Body of pancreas (tissue), 4 donors: ENCODE measurements around the gene ATF6.

Experiments used
- CTCF ChIP-seq, 7 experiments: fragments of 450-650 bp in 4 of 7; fragments of 200-600 bp in 3 of 7; sonication (generic) in 3 of 7; IDR thresholded peaks; one replicate each; pipeline ENCODE4 v1.5.1; 2016 to 2019; ENCODE audit warnings: antibody characterized with exemption in 7 of 7
- POLR2A ChIP-seq, 3 donors: fragments of 450-650 bp; IDR thresholded peaks; one replicate each; pipeline ENCODE4 v1.6.1; 2016; ENCODE audit warnings: antibody characterized with exemption in 3 of 3, mild to moderate bottlenecking in 2 of 3

DNA sequence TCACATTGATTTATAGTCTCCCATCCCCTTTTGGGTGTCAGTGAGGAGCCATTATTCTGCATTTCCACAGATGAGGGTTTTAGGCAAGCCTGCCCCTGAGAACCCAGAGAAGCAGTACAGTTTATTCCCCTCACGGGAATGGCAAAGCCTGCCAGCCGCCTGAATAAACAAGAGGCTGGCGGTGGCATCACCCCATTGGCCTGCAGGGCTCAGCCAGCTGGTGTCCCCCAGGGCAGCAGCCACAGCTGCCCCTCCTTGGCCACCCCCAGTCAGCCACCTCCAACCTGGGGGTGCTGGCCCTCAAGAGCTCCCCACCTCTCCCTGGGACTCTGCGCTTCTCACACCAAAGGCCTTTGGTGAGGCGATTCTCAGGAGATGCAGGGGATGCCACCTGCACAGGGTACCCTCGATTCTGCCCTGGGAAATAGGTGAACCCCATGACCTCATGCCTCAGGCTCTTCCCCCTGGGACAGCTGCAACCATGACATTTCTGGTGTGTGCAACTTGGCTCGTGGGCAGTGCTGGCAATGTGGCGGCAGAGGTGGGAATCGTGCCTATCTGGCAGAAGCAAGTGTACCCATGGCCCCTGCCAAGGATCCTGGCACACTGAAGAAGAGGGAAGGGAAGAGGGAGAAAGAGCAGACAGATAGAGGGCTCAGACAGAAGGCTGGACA lies 243.5 kb downstream of the ATF6 start:
- TF ChIP-seq CTCF (IDR thresholded peaks at IDR 0.05): peak in 1 of 7 experiments; percentile 13
- no peak for TF ChIP-seq POLR2A (IDR thresholded peaks at IDR 0.05)
